ENCODE measurements around the gene WRAP73. TPM values are rescaled to one million over a fixed set of nuclear protein-coding genes. Genes with fewer than 3 reads are reported as not detected.

WRAP73 gene
- total RNA-seq, 2 donors from 2014 or later = 20.1 to 23.6 TPM

- intact Hi-C loops (cut with DNase I, micrococcal nuclease) = no loop called here
- DNase-seq (no peak), ATAC-seq (no peak)
Observed at GRCh38 chr1:3607703-3608065, 42.2 kb downstream of the WRAP73 start.

- ATAC-seq (no peak), DNase-seq (no peak)
- intact Hi-C loops (cut with DNase I, micrococcal nuclease) = no loop called here
Observed at GRCh38 chr1:3606779-3607702, 42.9 kb downstream of the WRAP73 start.

- intact Hi-C loops (cut with DNase I, micrococcal nuclease) = no loop called here
- DNase-seq = no peak
- no peak for ATAC-seq
Observed at GRCh38 chr1:3604997-3605823, 44.7 kb downstream of the WRAP73 start.

GRCh38 chr1:3604468-3604974 lies 45.4 kb downstream of the WRAP73 start:
- intact Hi-C loops (cut with DNase I, micrococcal nuclease) = no loop called here
- ATAC-seq = no peak
- DNase-seq = no peak

GRCh38 chr1:3603571-3604467 lies 46.1 kb downstream of the WRAP73 start:
- intact Hi-C loops (cut with DNase I, micrococcal nuclease) = no loop called here
- DNase-seq (no peak), ATAC-seq (no peak)

GRCh38 chr1:3603156-3603555 lies 46.7 kb downstream of the WRAP73 start:
- intact Hi-C loops (cut with DNase I, micrococcal nuclease) = no loop called here
- DNase-seq (no peak), ATAC-seq (no peak)

- DNase-seq (no peak), ATAC-seq (no peak)
- intact Hi-C loops (cut with DNase I, micrococcal nuclease) = no loop called here
Observed at GRCh38 chr1:3602375-3602774, 47.5 kb downstream of the WRAP73 start.

GRCh38 chr1:3601743-3602142 lies 48.2 kb downstream of the WRAP73 start:
- DNase-seq (no peak), ATAC-seq (no peak)
- intact Hi-C loops (cut with DNase I, micrococcal nuclease) = no loop called here

- ATAC-seq = no peak
- no peak for DNase-seq
- intact Hi-C loops (cut with DNase I, micrococcal nuclease) = no loop called here
Observed at GRCh38 chr1:3600354-3600753, 49.5 kb downstream of the WRAP73 start.

GRCh38 chr1:3599816-3600215 lies 50.1 kb downstream of the WRAP73 start:
- ATAC-seq = no peak
- DNase-seq = no peak
- intact Hi-C loops (cut with DNase I, micrococcal nuclease) = no loop called here

- intact Hi-C loops (cut with DNase I, micrococcal nuclease) = no loop called here
- ATAC-seq (no peak), DNase-seq (no peak)
Observed at GRCh38 chr1:3599286-3599811, 50.6 kb downstream of the WRAP73 start.

- DNase-seq = no peak
- no peak for ATAC-seq
- intact Hi-C loops (cut with DNase I, micrococcal nuclease) = no loop called here
Observed at GRCh38 chr1:3598522-3599285, 51.2 kb downstream of the WRAP73 start.

- DNase-seq = no peak
- no peak for ATAC-seq
- intact Hi-C loops (cut with DNase I, micrococcal nuclease) = no loop called here
Observed at GRCh38 chr1:3598051-3598491, 51.8 kb downstream of the WRAP73 start.

- intact Hi-C loops (cut with DNase I, micrococcal nuclease) = no loop called here
- ATAC-seq (no peak), DNase-seq (no peak)
Observed at GRCh38 chr1:3597599-3597964, 52.3 kb downstream of the WRAP73 start.

GRCh38 chr1:3596663-3597598 lies 53.0 kb downstream of the WRAP73 start:
- ATAC-seq (no peak), DNase-seq (no peak)
- intact Hi-C loops (cut with DNase I, micrococcal nuclease) = no loop called here

GRCh38 chr1:3595949-3596348 lies 54.0 kb downstream of the WRAP73 start:
- intact Hi-C loops (cut with DNase I, micrococcal nuclease) = no loop called here
- DNase-seq (no peak), ATAC-seq (no peak)

Measured in left colon (tissue), 2 donors.